T-helper 2 cell treated with Interferon-gamma antibody and Interleukin-4, amounts not matched to agents 5 μg/mL and 100 μg/mL, for 36 hours (primary cell): Measurements from ENCODE around the gene OXER1.

Experiments used
- DNase-seq: peaks from one replicate; pipeline ENCODE4 v3.0.0; 2021; ENCODE audit warnings: low spot score
- H3K27ac Mint-ChIP-seq: one replicate; pipeline ENCODE4 v1.8.0; 2021; ENCODE audit warnings: mild to moderate bottlenecking, mixed read lengths
- H3K27me3 Mint-ChIP-seq: one replicate; pipeline ENCODE4 v1.8.0; 2021; ENCODE audit warnings: low read depth, mixed read lengths
- H3K36me3 Mint-ChIP-seq: one replicate; pipeline ENCODE4 v1.8.0; 2021; ENCODE audit warnings: low read depth, mixed read lengths
- H3K4me1 Mint-ChIP-seq: one replicate; pipeline ENCODE4 v1.8.0; 2021; ENCODE audit warnings: low read depth, mixed read lengths
- H3K4me3 Mint-ChIP-seq: one replicate; pipeline ENCODE4 v1.8.0; 2022; ENCODE audit warnings: mild to moderate bottlenecking, moderate library complexity, mixed read lengths
- H3K9me3 Mint-ChIP-seq: one replicate; pipeline ENCODE4 v1.8.0; 2021; ENCODE audit warnings: mixed read lengths

OXER1 gene

GRCh38 chr2:42800461-42800962 is 36.6 kb upstream of the OXER1 start:
- Mint-ChIP-seq H3K4me3 (no peak overlapping the region), H3K4me1 (peaks cover 40% of the 10 kb centered on the region), H3K27ac (no peak overlapping the region), H3K36me3 (no peaks in the 10 kb centered on the region), H3K27me3 (peaks cover 2% of the 10 kb centered on the region), H3K9me3 (no peaks in the 10 kb centered on the region)
- DNase-seq: no peak

DNA sequence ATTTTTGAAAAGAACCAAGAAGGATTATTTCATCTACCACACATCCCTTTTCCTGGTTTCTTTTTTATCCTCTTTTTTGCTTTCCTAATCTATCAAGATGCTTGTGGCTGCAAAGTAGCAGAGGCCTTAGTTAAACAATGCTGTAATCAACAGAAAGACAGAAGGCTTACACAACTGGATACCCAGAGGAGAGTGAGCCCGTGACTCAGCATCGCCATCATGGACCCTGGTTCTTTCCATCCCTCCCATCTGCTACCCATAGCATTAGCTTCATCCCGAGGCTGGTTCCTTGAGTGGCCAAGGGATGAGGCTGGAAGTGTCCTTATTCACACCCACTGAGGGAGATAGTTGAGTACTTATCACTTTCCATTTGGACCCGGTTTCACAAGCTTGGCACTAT is 35.9 kb upstream of the OXER1 start:
- Mint-ChIP-seq H3K9me3 (no peaks in the 10 kb centered on the region), H3K4me1 (peaks cover 41% of the 10 kb centered on the region), H3K4me3 (no peak overlapping the region), H3K27ac (no peak overlapping the region), H3K27me3 (peaks cover 5% of the 10 kb centered on the region), H3K36me3 (no peaks in the 10 kb centered on the region)
- DNase-seq: no peak

DNA sequence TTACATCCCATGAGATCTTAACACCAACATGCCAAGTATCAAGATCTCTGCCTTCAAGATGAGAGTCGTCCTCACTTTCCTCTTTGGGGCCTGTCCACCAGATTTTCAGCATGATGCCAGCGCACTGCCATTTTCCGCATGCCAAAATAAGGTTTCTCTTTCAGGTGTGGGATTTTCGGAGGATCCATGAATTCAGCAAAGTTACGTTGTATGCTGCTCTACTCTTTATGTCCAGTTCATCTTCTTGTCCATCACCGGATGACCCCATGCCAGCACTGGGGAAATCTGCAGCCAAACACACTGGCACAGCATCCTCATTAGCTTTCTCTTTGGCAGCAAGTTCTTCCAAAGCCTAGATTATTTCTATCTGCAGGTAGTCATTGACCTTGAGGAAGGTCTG is 33.3 kb upstream of the OXER1 start:
- Mint-ChIP-seq H3K27me3 (peaks cover 22% of the 10 kb centered on the region), H3K36me3 (no peaks in the 10 kb centered on the region), H3K9me3 (no peaks in the 10 kb centered on the region), H3K4me1 (peaks cover 43% of the 10 kb centered on the region), H3K4me3 (no peak overlapping the region), H3K27ac (no peak overlapping the region)
- no peak for DNase-seq

GRCh38 chr2:42796427-42797248 is 32.7 kb upstream of the OXER1 start:
- Mint-ChIP-seq H3K4me3 (no peak overlapping the region), H3K27me3 (peaks cover 27% of the 10 kb centered on the region), H3K9me3 (no peaks in the 10 kb centered on the region), H3K27ac (peak overlapping the region; percentile 64), H3K4me1 (peaks cover 46% of the 10 kb centered on the region), H3K36me3 (peaks cover 2% of the 10 kb centered on the region)
- no peak for DNase-seq

DNA sequence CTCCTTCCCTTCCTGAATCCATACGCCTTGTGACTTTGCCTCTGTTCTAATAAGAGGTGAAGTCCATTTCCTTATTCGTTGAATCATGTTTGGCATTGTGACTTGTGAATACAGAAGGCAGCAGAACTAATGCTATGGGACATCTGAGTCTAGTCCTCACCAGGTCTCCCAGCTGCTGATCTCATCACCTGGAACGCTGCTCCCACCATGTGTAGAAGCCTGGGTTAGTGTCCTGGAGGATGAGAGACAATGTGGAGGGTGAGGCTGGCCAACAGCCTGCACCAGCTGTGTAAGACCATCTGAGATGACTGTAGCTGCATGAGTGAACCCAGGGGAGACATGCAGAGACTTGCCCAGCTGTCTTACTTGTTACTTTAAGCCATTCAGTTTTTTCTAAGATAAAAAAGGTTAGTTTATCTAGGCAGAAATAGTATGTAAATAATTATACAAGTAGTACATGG is 31.9 kb upstream of the OXER1 start:
- H3K4me1 Mint-ChIP-seq: peaks cover 44% of the 10 kb centered on the region
- DNase-seq: no peak
- peak overlapping the region; percentile 35 for H3K27ac Mint-ChIP-seq
- peaks cover 5% of the 10 kb centered on the region for H3K36me3 Mint-ChIP-seq
- H3K4me3 Mint-ChIP-seq: no peak overlapping the region
- no peaks in the 10 kb centered on the region for H3K9me3 Mint-ChIP-seq
- H3K27me3 Mint-ChIP-seq: peaks cover 34% of the 10 kb centered on the region

DNA sequence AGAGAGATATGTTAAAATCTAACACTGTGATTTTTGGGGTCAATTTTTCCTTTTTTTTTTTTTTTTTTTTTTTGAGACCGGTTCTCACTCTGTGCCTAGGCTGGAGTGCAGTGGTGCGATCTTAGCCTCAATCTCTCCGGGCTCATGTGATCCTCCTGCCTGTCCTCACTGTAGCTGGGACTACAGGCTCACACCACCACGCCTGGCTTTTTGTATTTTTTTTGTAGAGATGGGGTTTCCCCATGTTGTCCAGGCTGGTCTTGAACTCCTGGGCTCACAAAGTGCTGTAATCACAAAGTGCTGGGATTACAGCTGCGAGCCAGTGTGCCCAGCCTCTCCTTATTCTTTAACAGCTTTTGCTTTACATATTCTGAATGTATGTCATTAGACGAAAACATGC is 31.3 kb upstream of the OXER1 start:
- no peak overlapping the region for H3K27ac Mint-ChIP-seq
- H3K4me3 Mint-ChIP-seq: no peak overlapping the region
- H3K36me3 Mint-ChIP-seq: peaks cover 5% of the 10 kb centered on the region
- no peak for DNase-seq
- H3K9me3 Mint-ChIP-seq: no peaks in the 10 kb centered on the region
- H3K4me1 Mint-ChIP-seq: peaks cover 38% of the 10 kb centered on the region
- H3K27me3 Mint-ChIP-seq: peaks cover 35% of the 10 kb centered on the region

DNA sequence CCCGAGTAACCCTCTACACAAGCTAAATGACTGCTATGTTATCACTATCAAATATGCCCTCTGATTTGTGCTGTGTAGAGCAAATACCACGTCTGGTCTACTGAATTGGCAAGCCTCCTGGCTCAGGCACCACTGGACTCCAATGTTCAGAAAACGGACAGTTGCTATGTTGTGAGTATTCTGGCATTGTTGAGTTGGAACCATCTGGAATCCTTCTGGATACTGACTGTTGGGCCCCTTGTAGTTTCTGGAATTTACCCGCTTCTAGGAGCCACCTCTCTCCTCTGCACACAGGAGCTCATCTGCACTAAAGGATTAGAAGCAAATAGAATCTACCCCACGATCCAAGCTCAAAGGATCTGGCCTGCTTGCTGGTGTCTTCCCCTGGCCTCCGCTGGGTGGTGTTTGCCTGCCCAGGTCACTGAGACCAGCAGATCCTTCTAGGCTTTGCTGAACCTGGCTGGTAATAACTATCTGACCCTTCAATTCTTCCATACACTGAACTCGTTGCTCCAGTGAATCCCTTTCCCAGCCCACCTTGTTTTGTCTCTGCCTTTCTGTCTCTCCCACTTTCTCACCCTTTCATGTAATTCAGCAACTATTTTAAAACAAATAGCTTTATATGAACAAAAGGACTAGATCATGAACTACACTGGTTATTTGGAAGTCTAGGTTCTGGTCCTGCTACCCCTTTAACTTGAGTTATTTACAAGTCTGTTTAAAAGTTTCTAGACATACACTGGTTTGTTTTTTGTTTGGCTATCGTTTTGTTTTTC is 30.5 kb upstream of the OXER1 start:
- DNase-seq: no peak
- no peak overlapping the region for H3K27ac Mint-ChIP-seq
- H3K27me3 Mint-ChIP-seq: peaks cover 38% of the 10 kb centered on the region
- no peaks in the 10 kb centered on the region for H3K9me3 Mint-ChIP-seq
- peaks cover 36% of the 10 kb centered on the region for H3K4me1 Mint-ChIP-seq
- no peak overlapping the region for H3K4me3 Mint-ChIP-seq
- peaks cover 5% of the 10 kb centered on the region for H3K36me3 Mint-ChIP-seq

GRCh38 chr2:42793334-42794270 is 29.7 kb upstream of the OXER1 start:
- Mint-ChIP-seq H3K4me1 (peaks cover 36% of the 10 kb centered on the region), H3K27ac (peak overlapping the region; percentile 49), H3K36me3 (peaks cover 5% of the 10 kb centered on the region), H3K4me3 (peak overlapping the region; percentile 59), H3K27me3 (peaks cover 38% of the 10 kb centered on the region), H3K9me3 (no peaks in the 10 kb centered on the region)
- no peak for DNase-seq

DNA sequence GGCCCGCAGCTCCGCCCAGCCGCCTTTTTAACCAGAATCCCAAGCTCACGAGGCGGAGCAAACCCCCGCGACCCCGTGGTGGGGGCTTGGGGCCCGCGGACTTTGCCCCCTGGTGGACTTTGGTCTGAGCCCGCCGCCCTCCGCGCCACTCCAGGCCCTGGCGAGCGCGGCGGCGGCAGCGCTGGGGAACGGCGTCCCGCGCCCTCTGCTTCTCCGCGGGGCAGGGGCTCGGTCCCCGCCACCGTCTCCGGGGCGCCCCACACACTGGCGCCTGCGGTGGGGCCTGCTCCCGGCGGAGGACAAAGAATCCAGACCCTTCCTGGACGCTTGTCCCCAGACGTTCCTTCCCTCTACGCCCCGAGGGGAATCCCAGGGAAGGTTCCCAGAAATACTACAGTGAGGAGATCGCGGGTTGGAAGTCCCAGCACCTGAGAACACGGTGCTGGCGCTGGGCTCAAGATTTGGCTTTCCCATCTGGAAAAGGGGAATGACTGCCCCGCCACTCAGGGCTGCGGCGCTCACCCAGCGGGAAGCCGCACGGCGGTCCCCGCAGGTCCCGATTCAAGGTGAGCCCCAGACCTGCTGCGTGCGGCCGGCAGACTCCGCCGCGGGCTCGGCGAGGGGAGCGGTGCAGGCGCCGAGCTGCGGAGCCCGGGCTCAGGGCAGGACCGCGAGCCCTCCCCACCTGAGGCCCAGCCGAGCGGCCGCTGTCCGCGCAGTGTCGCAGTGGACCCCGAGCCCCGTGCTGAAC is 28.8 kb upstream of the OXER1 start, which contains the start of gene HAAO:
HAAO (minus strand) TSS at position 1 of the 751 bp plus-strand sequence. CDS start 47 bp downstream, outside the sequence.
- peaks cover 5% of the 10 kb centered on the region for H3K36me3 Mint-ChIP-seq
- peak within 1 kb of the TSS; percentile 71 for H3K27ac Mint-ChIP-seq
- DNase-seq: no peak
- H3K4me3 Mint-ChIP-seq: peak within 1 kb of the TSS; percentile 84
- peaks cover 38% of the 10 kb centered on the region for H3K4me1 Mint-ChIP-seq
- peaks cover 38% of the 10 kb centered on the region for H3K27me3 Mint-ChIP-seq
- H3K9me3 Mint-ChIP-seq: no peaks in the 10 kb centered on the region

DNA sequence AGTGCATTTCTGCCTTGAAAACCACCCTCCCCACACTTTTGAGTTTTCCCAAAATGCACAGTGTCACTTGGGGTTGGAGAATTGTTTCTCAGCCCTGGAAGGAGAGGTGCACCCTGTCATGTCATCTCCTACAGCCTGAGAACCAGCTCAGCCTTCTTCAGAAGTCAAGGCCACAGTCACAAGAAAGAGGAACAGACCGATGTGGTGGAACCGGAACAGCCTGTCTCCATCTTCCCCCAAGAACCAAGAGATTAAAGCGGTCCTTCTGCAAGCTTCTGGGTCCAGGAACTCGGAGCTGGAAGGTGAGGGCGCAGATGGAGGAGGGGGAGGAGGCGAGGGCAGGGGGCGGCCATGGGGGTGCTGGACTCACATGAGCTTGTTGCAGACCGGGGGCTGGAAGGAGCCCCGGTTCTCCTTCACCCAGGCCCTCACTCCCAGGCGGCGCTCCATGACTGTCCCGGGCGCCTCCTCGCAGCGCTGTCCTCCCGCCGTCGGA is 28.2 kb upstream of the OXER1 start:
- Mint-ChIP-seq H3K9me3 (no peaks in the 10 kb centered on the region), H3K4me1 (peaks cover 37% of the 10 kb centered on the region), H3K4me3 (peak overlapping the region; percentile 84), H3K36me3 (peaks cover 5% of the 10 kb centered on the region), H3K27me3 (peaks cover 38% of the 10 kb centered on the region), H3K27ac (peak overlapping the region; percentile 71)
- DNase-seq: no peak

- Mint-ChIP-seq H3K4me3 (peak overlapping the region; percentile 84), H3K9me3 (no peaks in the 10 kb centered on the region), H3K27ac (no peak overlapping the region), H3K36me3 (peaks cover 5% of the 10 kb centered on the region), H3K27me3 (peaks cover 38% of the 10 kb centered on the region), H3K4me1 (peaks cover 36% of the 10 kb centered on the region)
- no peak for DNase-seq
Measured at GRCh38 chr2:42791606-42792005, 27.7 kb upstream of the OXER1 start.

- H3K27me3 Mint-ChIP-seq: peaks cover 32% of the 10 kb centered on the region
Measured at GRCh38 chr2:42789751-42790150, 25.8 kb upstream of the OXER1 start.

More at GRCh38 chr2:42789751-42790150, 25.8 kb upstream of the OXER1 start:
- no peak for DNase-seq
- peaks cover 5% of the 10 kb centered on the region for H3K36me3 Mint-ChIP-seq
- peaks cover 22% of the 10 kb centered on the region for H3K4me1 Mint-ChIP-seq
- H3K4me3 Mint-ChIP-seq: no peak overlapping the region
- H3K9me3 Mint-ChIP-seq: no peaks in the 10 kb centered on the region
- no peak overlapping the region for H3K27ac Mint-ChIP-seq
